ENCODE results near the gene DNAJA4.

- TF ChIP-seq CTCF (IDR thresholded peaks at IDR 0.05) (no peak), POLR2A (IDR thresholded peaks at IDR 0.05) (no peak)
Measured at GRCh38 chr15:78222745-78223395, 41.5 kb upstream of the DNAJA4 start.
